Osteoblast (primary cell): ENCODE measurements around the gene ZSWIM7. TPM values are rescaled to one million over a fixed set of nuclear protein-coding genes. Genes with fewer than 3 reads are reported as not detected.

Experiments used
- DNase-seq: peaks from one replicate; pipeline ENCODE4 v3.0.0; 2011; ENCODE audit warnings: low spot score, mixed read lengths; ENCODE audit not compliant: insufficient read length; ENCODE audit errors: missing footprints
- H2AFZ ChIP-seq: 2 replicates; pipeline ENCODE4 v1.6.0; 2011; ENCODE audit warnings: mild to moderate bottlenecking, low read length
- H3K27ac ChIP-seq: 2 replicates; pipeline ENCODE4 v1.5.1; 2011; ENCODE audit warnings: mild to moderate bottlenecking, low read depth, low read length, moderate library complexity
- H3K27me3 ChIP-seq: 2 replicates; pipeline ENCODE4 v1.6.0; 2012; ENCODE audit warnings: mild to moderate bottlenecking, control low read depth, inconsistent platforms, low read length, moderate library complexity; ENCODE audit not compliant: insufficient read depth
- H3K36me3 ChIP-seq: 2 replicates; pipeline ENCODE4 v1.5.1; 2011; ENCODE audit warnings: mild to moderate bottlenecking, low read length, control low read depth, moderate library complexity; ENCODE audit not compliant: insufficient read depth
- H3K4me1 ChIP-seq: 2 replicates; pipeline ENCODE4 v1.5.1; 2011; ENCODE audit warnings: mild to moderate bottlenecking, low read length, control low read depth, moderate library complexity; ENCODE audit not compliant: insufficient read depth
- H3K4me2 ChIP-seq: 2 replicates; pipeline ENCODE4 v1.6.0; 2011; ENCODE audit warnings: mild to moderate bottlenecking, low read length; ENCODE audit not compliant: insufficient read depth
- H3K4me3 ChIP-seq: fragments of 200-600 bp; sonication (generic); 3 replicates; pipeline ENCODE4 v1.5.1; 2012; ENCODE audit warnings: mild to moderate bottlenecking, low read length, inconsistent platforms; ENCODE audit not compliant: insufficient read depth
- H3K79me2 ChIP-seq: 2 replicates; pipeline ENCODE4 v1.6.0; 2012; ENCODE audit warnings: mild to moderate bottlenecking, low read length, control low read depth, inconsistent platforms; ENCODE audit not compliant: insufficient read depth
- H3K9me3 ChIP-seq: 2 replicates; pipeline ENCODE4 v1.5.1; 2011; ENCODE audit warnings: low read depth, low read length, control low read depth
- H4K20me1 ChIP-seq: 2 replicates; pipeline ENCODE4 v1.6.0; 2012; ENCODE audit warnings: mild to moderate bottlenecking, low read length, control low read depth; ENCODE audit not compliant: insufficient read depth
- total RNA-seq: library from RNA; depleted of rRNA; stranded (reverse); fragments of >200 nt; gene quantifications from 2 replicates; pipeline ENCODE4 v1.2.3, GENCODE V29; 2012
- TF ChIP-seq, protein P1 (sequence below): IDR thresholded peaks from 2 replicates; pipeline ENCODE4 v1.5.1; 2011; ENCODE audit warnings: mild to moderate bottlenecking, low read depth, low read length, moderate library complexity; ENCODE audit errors: extremely low read depth

The ZSWIM7 gene
- total RNA-seq, 1 donor: 11.6 TPM

- Histone ChIP-seq H3K4me3 (no peak overlapping the region), H3K27me3 (no peaks in the 10 kb centered on the region), H3K79me2 (peaks cover 26% of the 10 kb centered on the region), H3K4me1 (peaks cover 40% of the 10 kb centered on the region), H4K20me1 (no peaks in the 10 kb centered on the region), H3K27ac (peak overlapping the region; percentile 70), H2AFZ (no peak overlapping the region), H3K4me2 (no peak overlapping the region), H3K9me3 (no peaks in the 10 kb centered on the region), H3K36me3 (no peaks in the 10 kb centered on the region)
- DNase-seq: no peak
- TF ChIP-seq, protein P1, sequence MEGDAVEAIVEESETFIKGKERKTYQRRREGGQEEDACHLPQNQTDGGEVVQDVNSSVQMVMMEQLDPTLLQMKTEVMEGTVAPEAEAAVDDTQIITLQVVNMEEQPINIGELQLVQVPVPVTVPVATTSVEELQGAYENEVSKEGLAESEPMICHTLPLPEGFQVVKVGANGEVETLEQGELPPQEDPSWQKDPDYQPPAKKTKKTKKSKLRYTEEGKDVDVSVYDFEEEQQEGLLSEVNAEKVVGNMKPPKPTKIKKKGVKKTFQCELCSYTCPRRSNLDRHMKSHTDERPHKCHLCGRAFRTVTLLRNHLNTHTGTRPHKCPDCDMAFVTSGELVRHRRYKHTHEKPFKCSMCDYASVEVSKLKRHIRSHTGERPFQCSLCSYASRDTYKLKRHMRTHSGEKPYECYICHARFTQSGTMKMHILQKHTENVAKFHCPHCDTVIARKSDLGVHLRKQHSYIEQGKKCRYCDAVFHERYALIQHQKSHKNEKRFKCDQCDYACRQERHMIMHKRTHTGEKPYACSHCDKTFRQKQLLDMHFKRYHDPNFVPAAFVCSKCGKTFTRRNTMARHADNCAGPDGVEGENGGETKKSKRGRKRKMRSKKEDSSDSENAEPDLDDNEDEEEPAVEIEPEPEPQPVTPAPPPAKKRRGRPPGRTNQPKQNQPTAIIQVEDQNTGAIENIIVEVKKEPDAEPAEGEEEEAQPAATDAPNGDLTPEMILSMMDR: no peak
Measured at GRCh38 chr17:15963670-15964110, 35.8 kb downstream of the ZSWIM7 start.

DNA sequence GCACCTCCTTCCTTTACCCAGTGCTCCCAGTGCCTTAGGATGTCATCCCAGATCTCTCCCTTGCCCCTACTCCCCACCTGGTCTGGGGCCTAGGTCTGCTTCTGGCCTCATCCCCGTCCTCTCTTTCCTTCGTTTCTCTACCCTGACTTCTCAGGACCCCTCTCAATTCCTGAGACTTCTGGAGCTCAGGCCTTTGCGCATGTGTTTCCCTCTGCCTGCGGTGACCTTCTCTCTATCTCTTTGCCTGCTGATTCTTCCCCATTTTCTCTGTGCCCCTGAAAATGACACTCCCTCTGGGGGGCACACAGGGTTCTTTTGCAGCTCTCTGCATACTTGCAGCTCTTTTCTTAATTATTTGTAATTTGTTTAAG, 41.0 kb downstream of the ZSWIM7 start:
- Histone ChIP-seq H3K27me3 (no peaks in the 10 kb centered on the region), H3K4me3 (no peak overlapping the region), H3K36me3 (no peaks in the 10 kb centered on the region), H3K4me2 (peak overlapping the region; percentile 41), H3K27ac (peak overlapping the region; percentile 86), H3K79me2 (peaks cover 13% of the 10 kb centered on the region), H2AFZ (no peak overlapping the region), H3K9me3 (no peaks in the 10 kb centered on the region), H3K4me1 (peaks cover 51% of the 10 kb centered on the region), H4K20me1 (no peaks in the 10 kb centered on the region)
- DNase-seq: no peak
- TF ChIP-seq, protein P1: no peak

GRCh38 chr17:15957608-15958307, 41.7 kb downstream of the ZSWIM7 start:
- Histone ChIP-seq H3K36me3 (no peaks in the 10 kb centered on the region), H3K4me1 (peaks cover 48% of the 10 kb centered on the region), H3K4me3 (no peak overlapping the region)

GRCh38 chr17:15957206-15957605, 42.3 kb downstream of the ZSWIM7 start:
- no peak for DNase-seq
- Histone ChIP-seq H3K4me1 (peaks cover 48% of the 10 kb centered on the region), H3K4me2 (no peak overlapping the region), H3K79me2 (peaks cover 13% of the 10 kb centered on the region), H3K27ac (peak overlapping the region; percentile 46), H3K4me3 (no peak overlapping the region), H3K36me3 (no peaks in the 10 kb centered on the region), H3K27me3 (no peaks in the 10 kb centered on the region), H4K20me1 (no peaks in the 10 kb centered on the region), H3K9me3 (no peaks in the 10 kb centered on the region), H2AFZ (no peak overlapping the region)
- TF ChIP-seq, protein P1: no peak

More at GRCh38 chr17:15957608-15958307, 41.7 kb downstream of the ZSWIM7 start:
- DNase-seq: no peak
- TF ChIP-seq, protein P1: no peak
- peaks cover 13% of the 10 kb centered on the region for H3K79me2 ChIP-seq
- no peaks in the 10 kb centered on the region for H3K9me3 ChIP-seq
- peak overlapping the region; percentile 86 for H3K27ac ChIP-seq
- H2AFZ ChIP-seq: no peak overlapping the region
- H4K20me1 ChIP-seq: no peaks in the 10 kb centered on the region
- H3K4me2 ChIP-seq: no peak overlapping the region
- no peaks in the 10 kb centered on the region for H3K27me3 ChIP-seq
